ENCODE measurements around the gene MYOM1.

GRCh38 chr18:3192752-3193151, 27.0 kb downstream of the MYOM1 start:
- TF ChIP-seq CTCF (IDR thresholded peaks at IDR 0.05) = no peak
- no peak for TF ChIP-seq POLR2A (IDR thresholded peaks at IDR 0.05)
